ENCODE results near the gene TRIM24. TPM values are rescaled to one million over a fixed set of nuclear protein-coding genes. Genes with fewer than 3 reads are reported as not detected.
A peak's percentile ranks its signal among the peaks of the same experiment; 100 is the strongest.

The TRIM24 gene
- total and polyA plus RNA-seq, 4 donors, result 7.5 to 19.7 (median 11.2) TPM

GRCh38 chr7:138610671-138611170 is 150.7 kb downstream of the TRIM24 start:
- TF ChIP-seq HNF4G (IDR thresholded peaks at IDR 0.05) (no peak), YY1 (IDR thresholded peaks at IDR 0.05) (peak; percentile 91), MAX (IDR thresholded peaks at IDR 0.05) (peak; percentile 55), CTCF (IDR thresholded peaks at IDR 0.05; ENCODE audit: low read depth, low read length, missing input control) (no peak), TAF1 (conservative IDR thresholded peaks at IDR 0.05) (no peak), EGR1 (IDR thresholded peaks at IDR 0.05; ENCODE audit: low read depth in 2 of 2) (no peak), RXRA (IDR thresholded peaks at IDR 0.05) (peak; percentile 86 to 87), ZBTB33 (IDR thresholded peaks at IDR 0.05) (no peak), SP1 (IDR thresholded peaks at IDR 0.05) (peak; percentile 72), RAD21 (IDR thresholded peaks at IDR 0.05) (peak; percentile 23 to 29), FOXA2 (IDR thresholded peaks at IDR 0.05) (no peak), GABPA (IDR thresholded peaks at IDR 0.05 in 1 of 2, conservative IDR thresholded peaks at IDR 0.05 in 1 of 2) (peak in 1 of 2 donors; percentile 34), JUND (IDR thresholded peaks at IDR 0.05) (peak; percentile 39 to 60), NR2F2 (IDR thresholded peaks at IDR 0.05) (peak; percentile 21), HNF4A (conservative IDR thresholded peaks at IDR 0.05) (peak; percentile 85 to 89), FOXA1 (IDR thresholded peaks at IDR 0.05) (no peak)
- TF ChIP-seq, protein P1, sequence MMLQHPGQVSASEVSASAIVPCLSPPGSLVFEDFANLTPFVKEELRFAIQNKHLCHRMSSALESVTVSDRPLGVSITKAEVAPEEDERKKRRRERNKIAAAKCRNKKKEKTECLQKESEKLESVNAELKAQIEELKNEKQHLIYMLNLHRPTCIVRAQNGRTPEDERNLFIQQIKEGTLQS (IDR thresholded peaks at IDR 0.05), result peak; percentile 26
- TF ChIP-seq, protein P2, sequence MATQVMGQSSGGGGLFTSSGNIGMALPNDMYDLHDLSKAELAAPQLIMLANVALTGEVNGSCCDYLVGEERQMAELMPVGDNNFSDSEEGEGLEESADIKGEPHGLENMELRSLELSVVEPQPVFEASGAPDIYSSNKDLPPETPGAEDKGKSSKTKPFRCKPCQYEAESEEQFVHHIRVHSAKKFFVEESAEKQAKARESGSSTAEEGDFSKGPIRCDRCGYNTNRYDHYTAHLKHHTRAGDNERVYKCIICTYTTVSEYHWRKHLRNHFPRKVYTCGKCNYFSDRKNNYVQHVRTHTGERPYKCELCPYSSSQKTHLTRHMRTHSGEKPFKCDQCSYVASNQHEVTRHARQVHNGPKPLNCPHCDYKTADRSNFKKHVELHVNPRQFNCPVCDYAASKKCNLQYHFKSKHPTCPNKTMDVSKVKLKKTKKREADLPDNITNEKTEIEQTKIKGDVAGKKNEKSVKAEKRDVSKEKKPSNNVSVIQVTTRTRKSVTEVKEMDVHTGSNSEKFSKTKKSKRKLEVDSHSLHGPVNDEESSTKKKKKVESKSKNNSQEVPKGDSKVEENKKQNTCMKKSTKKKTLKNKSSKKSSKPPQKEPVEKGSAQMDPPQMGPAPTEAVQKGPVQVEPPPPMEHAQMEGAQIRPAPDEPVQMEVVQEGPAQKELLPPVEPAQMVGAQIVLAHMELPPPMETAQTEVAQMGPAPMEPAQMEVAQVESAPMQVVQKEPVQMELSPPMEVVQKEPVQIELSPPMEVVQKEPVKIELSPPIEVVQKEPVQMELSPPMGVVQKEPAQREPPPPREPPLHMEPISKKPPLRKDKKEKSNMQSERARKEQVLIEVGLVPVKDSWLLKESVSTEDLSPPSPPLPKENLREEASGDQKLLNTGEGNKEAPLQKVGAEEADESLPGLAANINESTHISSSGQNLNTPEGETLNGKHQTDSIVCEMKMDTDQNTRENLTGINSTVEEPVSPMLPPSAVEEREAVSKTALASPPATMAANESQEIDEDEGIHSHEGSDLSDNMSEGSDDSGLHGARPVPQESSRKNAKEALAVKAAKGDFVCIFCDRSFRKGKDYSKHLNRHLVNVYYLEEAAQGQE (IDR thresholded peaks at IDR 0.05), result peak; percentile 42
- no peak for DNase-seq (ENCODE audit: low spot score)
- Histone ChIP-seq H3K9ac (ENCODE audit: low read depth in 1 of 2, low read length in 2 of 2) (no peak overlapping the region), H3K9me3 (ENCODE audit: control insufficient read depth in 4 of 4, low read length in 3 of 4) (peaks cover 0 to 4% (median 0%) of the 10 kb centered on the region in 4 donors), H3K4me1 (ENCODE audit: control insufficient read depth in 4 of 4, insufficient read depth in 4 of 4, low read length in 3 of 4) (peaks cover 0 to 29% (median 4%) of the 10 kb centered on the region in 4 donors), H3K36me3 (ENCODE audit: control insufficient read depth in 4 of 4, insufficient read depth in 3 of 4, low read depth in 1 of 4, low read length in 3 of 4) (no peaks in the 10 kb centered on the region), H3K27me3 (ENCODE audit: control insufficient read depth in 4 of 4, insufficient read depth in 4 of 4, low read length in 3 of 4) (no peaks in the 10 kb centered on the region), H3K27ac (ENCODE audit: low read depth in 1 of 2, low read length in 2 of 2) (peak overlapping the region; percentile 25 to 85), H3K4me3 (ENCODE audit: low read depth in 1 of 3, low read length in 3 of 3) (no peak overlapping the region)
- 51% methylated on average over 7 of the region's 7 CpGs for WGBS

Data from liver (tissue), 9 donors.